Breast epithelium (tissue), 4 donors: Measurements from ENCODE around the gene TWF2. TPM values are rescaled to one million over a fixed set of nuclear protein-coding genes. Genes with fewer than 3 reads are reported as not detected.

Experiments
- DNase-seq, 2 donors: peaks; one replicate each; pipeline ENCODE4 v3.0.0-alpha.2; 2019; ENCODE audit warnings: low spot score in 2 of 2
- H3K27ac ChIP-seq, 2 donors: fragments of 200-600 bp; sonication (generic) in 1 of 2; one replicate each; pipeline ENCODE4 v1.5.1; 2016 to 2019; ENCODE audit warnings: mild to moderate bottlenecking in 1 of 2
- H3K27me3 ChIP-seq, 2 donors: fragments of 200-600 bp; sonication (generic) in 1 of 2; one replicate each; pipeline versions ENCODE4 v1.5.1 to v1.6.0; 2017 to 2019; ENCODE audit warnings: control low read depth in 1 of 2, mild to moderate bottlenecking in 1 of 2
- H3K36me3 ChIP-seq: fragments of 200-600 bp; one replicate; pipeline ENCODE4 v1.5.1; 2019
- H3K4me1 ChIP-seq, 2 donors: fragments of 200-600 bp; sonication (generic); one replicate each; pipeline ENCODE4 v1.5.1; 2016 to 2019; ENCODE audit warnings: control low read depth in 1 of 2
- H3K4me3 ChIP-seq, 3 donors: fragments of 200-600 bp; sonication (generic); 1 replicate in 2 of 3; 2 replicates in 1 of 3; pipeline ENCODE4 v1.5.1; 2016 to 2019; ENCODE audit warnings: mild to moderate bottlenecking in 3 of 3, moderate library complexity in 2 of 3
- H3K9me3 ChIP-seq, 2 donors: fragments of 200-600 bp; sonication (generic) in 1 of 2; one replicate each; pipeline ENCODE4 v1.5.1; 2016 to 2019; ENCODE audit warnings: control low read depth in 1 of 2
- POLR2A ChIP-seq: fragments of 450-650 bp; IDR thresholded peaks from one replicate; pipeline ENCODE4 v1.6.1; 2016; ENCODE audit warnings: antibody characterized with exemption, mild to moderate bottlenecking, moderate library complexity
- POLR2AphosphoS5 ChIP-seq, 3 donors: sonication (generic); formaldehyde crosslinking; IDR thresholded peaks; one replicate each; pipeline ENCODE4 v1.6.1; 2017; ENCODE audit warnings: antibody characterized with exemption in 3 of 3
- intact Hi-C: fragments of 100-400 bp; cut with DNase I; formaldehyde crosslinking; loops from one replicate; pipeline ENCODE4 v1.15.1; 2023; ENCODE audit warnings: low total_unique reads
- total RNA-seq, 3 donors: library from RNA; depleted of rRNA; stranded (reverse); fragments of >200 nt; gene quantifications; one replicate each; pipeline ENCODE4 v1.1.0, GENCODE V29; 2016
- TF ChIP-seq, protein P1 (sequence below), 3 donors: fragments of 450-650 bp; IDR thresholded peaks; one replicate each; pipeline ENCODE4 v1.5.1; 2016 to 2017; ENCODE audit warnings: antibody characterized with exemption in 3 of 3, mild to moderate bottlenecking in 3 of 3, moderate library complexity in 3 of 3

Gene TWF2
- total RNA-seq, 3 donors from 2014 or later = 52.7 to 84.5 (median 65.2) TPM

DNA sequence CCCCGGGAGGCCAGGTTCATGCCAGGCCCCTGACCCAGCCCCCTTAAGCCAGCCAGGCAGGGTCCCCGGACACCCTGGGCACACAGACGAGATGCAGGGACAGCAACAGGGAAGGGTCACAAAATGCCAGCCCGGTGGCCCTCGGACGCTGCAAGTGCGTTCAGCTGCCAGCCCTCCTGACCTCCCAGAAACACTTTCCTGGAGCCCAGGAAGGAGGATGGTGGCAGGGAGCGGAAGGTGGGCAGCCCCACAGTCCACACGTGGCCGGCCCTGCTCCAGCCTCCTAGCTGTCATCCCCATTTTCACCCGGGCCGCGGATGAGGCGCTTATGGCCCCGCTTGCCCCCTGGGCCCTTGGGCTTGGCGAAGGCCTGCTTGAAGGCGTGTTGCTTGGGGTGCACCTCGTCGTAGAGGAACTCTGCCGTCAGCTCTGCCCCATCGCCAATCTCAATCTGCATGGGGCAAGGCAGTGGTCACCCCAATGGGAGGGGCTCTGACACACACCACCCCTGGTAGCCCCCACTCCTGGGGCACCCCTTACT lies 10.1 kb downstream of the TWF2 start:
- Histone ChIP-seq H3K4me1 (no peaks in the 10 kb centered on the region), H3K9me3 (no peaks in the 10 kb centered on the region), H3K27ac (no peak overlapping the region), H3K36me3 (peaks cover 6% of the 10 kb centered on the region), H3K4me3 (no peak overlapping the region), H3K27me3 (no peaks in the 10 kb centered on the region)
- DNase-seq = no peak
- TF ChIP-seq, protein P1, sequence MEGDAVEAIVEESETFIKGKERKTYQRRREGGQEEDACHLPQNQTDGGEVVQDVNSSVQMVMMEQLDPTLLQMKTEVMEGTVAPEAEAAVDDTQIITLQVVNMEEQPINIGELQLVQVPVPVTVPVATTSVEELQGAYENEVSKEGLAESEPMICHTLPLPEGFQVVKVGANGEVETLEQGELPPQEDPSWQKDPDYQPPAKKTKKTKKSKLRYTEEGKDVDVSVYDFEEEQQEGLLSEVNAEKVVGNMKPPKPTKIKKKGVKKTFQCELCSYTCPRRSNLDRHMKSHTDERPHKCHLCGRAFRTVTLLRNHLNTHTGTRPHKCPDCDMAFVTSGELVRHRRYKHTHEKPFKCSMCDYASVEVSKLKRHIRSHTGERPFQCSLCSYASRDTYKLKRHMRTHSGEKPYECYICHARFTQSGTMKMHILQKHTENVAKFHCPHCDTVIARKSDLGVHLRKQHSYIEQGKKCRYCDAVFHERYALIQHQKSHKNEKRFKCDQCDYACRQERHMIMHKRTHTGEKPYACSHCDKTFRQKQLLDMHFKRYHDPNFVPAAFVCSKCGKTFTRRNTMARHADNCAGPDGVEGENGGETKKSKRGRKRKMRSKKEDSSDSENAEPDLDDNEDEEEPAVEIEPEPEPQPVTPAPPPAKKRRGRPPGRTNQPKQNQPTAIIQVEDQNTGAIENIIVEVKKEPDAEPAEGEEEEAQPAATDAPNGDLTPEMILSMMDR (IDR thresholded peaks at IDR 0.05) = no peak
- no peak for TF ChIP-seq POLR2AphosphoS5 (IDR thresholded peaks at IDR 0.05)
- TF ChIP-seq POLR2A = no peak
- intact Hi-C loops = no loop called here

- Histone ChIP-seq H3K27me3 (no peaks in the 10 kb centered on the region), H3K9me3 (no peaks in the 10 kb centered on the region), H3K27ac (no peak overlapping the region), H3K4me3 (no peak overlapping the region), H3K4me1 (no peaks in the 10 kb centered on the region), H3K36me3 (peaks cover 6% of the 10 kb centered on the region)
- TF ChIP-seq POLR2A (no peak), POLR2AphosphoS5 (IDR thresholded peaks at IDR 0.05) (no peak)
- TF ChIP-seq, protein P1 (IDR thresholded peaks at IDR 0.05) = no peak
- intact Hi-C loops = no loop called here
- no peak for DNase-seq
These were observed 10.7 kb downstream of the TWF2 start for GRCh38 chr3:52228266-52228665.

DNA sequence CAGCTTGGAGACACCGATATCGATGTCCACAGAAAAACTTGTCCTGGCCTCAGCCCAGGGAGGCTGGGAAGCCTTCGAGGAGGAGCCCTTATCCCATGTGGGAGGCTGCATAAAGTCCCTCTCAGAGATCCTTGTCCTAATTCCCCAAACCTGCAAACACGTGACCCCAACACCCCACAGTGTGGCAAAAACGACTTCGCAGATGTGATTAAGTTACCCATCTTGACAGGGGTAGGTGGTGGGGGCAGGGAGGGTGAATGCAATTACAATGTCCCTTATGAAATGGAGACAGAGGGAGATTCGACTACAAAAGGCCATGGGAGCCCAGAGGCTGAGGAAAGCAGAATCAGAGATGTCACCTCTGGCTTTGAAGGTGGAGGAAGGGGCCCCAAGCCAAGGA lies 11.2 kb downstream of the TWF2 start:
- TF ChIP-seq, protein P1 (IDR thresholded peaks at IDR 0.05) = no peak
- TF ChIP-seq POLR2AphosphoS5 (IDR thresholded peaks at IDR 0.05) (no peak), POLR2A (no peak)
- Histone ChIP-seq H3K4me1 (no peaks in the 10 kb centered on the region), H3K36me3 (peaks cover 6% of the 10 kb centered on the region), H3K27me3 (no peaks in the 10 kb centered on the region), H3K27ac (no peak overlapping the region), H3K4me3 (no peak overlapping the region), H3K9me3 (no peaks in the 10 kb centered on the region)
- no peak for DNase-seq
- intact Hi-C loops = no loop called here

DNA sequence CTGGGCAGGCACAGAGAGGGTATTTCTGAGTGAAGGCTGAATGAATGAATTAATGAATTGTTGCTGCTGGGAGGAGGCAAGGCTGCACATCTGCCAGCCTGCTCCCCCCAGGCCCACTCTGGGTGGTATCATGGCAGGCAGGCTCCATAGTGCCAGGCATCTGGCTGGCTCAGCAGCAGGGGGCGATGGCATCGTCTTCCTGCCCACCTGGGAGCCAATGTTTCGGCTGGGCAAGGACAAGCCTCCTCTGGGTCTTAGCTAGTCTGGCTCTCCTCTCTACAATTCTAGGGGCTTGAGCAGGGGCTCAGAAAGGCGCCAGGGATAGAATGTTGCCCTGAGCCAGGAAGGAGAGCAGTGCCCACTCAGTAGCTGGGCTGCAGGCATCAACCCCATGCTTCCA lies 11.8 kb downstream of the TWF2 start:
- intact Hi-C loops = no loop called here
- TF ChIP-seq POLR2AphosphoS5 (IDR thresholded peaks at IDR 0.05) (no peak), POLR2A (no peak)
- TF ChIP-seq, protein P1 (IDR thresholded peaks at IDR 0.05) = no peak
- no peak overlapping the region for H3K27ac ChIP-seq
- no peak overlapping the region for H3K4me3 ChIP-seq
- peaks cover 0 to 2% of the 10 kb centered on the region in 2 donors for H3K4me1 ChIP-seq
- DNase-seq = no peak
- peaks cover 6% of the 10 kb centered on the region for H3K36me3 ChIP-seq
- H3K9me3 ChIP-seq = no peaks in the 10 kb centered on the region
- H3K27me3 ChIP-seq = no peaks in the 10 kb centered on the region

- intact Hi-C loops = no loop called here
- Histone ChIP-seq H3K36me3 (peaks cover 6% of the 10 kb centered on the region), H3K27ac (peak overlapping the region in 1 of 2 donors; percentile 32), H3K4me3 (no peak overlapping the region), H3K4me1 (peaks cover 2 to 5% of the 10 kb centered on the region in 2 donors), H3K9me3 (no peaks in the 10 kb centered on the region), H3K27me3 (no peaks in the 10 kb centered on the region)
- DNase-seq = no peak
- TF ChIP-seq POLR2A (no peak), POLR2AphosphoS5 (IDR thresholded peaks at IDR 0.05) (no peak)
- TF ChIP-seq, protein P1 (IDR thresholded peaks at IDR 0.05) = no peak
These were observed 12.6 kb downstream of the TWF2 start for GRCh38 chr3:52226229-52226817.
